ENCODE measurements around the gene EEFSEC. TPM values are rescaled to one million over a fixed set of nuclear protein-coding genes. Genes with fewer than 3 reads are reported as not detected.

Gene EEFSEC
- polyA plus RNA-seq, 1 experiment: 6.8 TPM

GRCh38 chr3:128356822-128357221 lies 203.5 kb downstream of the EEFSEC start:
- POLR2A ChIA-PET: no interaction called here
- TF ChIP-seq CTCF (IDR thresholded peaks at IDR 0.05; ENCODE audit: low read depth, low read length): no peak
- DNase-seq (ENCODE audit: low read depth, low spot score): no peak
- Histone ChIP-seq H3K27me3 (ENCODE audit: control insufficient read depth, insufficient read depth, low read length) (no peaks in the 10 kb centered on the region), H3K9me3 (ENCODE audit: control insufficient read depth, insufficient read depth, low read length) (no peaks in the 10 kb centered on the region), H3K27ac (ENCODE audit: low read depth, low read length) (no peak overlapping the region), H3K4me3 (ENCODE audit: low read depth, low read length) (no peak overlapping the region)
- CTCF ChIA-PET: no interaction called here

- CTCF ChIA-PET: no interaction called here
- POLR2A ChIA-PET: no interaction called here
Measured at GRCh38 chr3:128357538-128357937, 204.3 kb downstream of the EEFSEC start.

GRCh38 chr3:128358156-128358895 lies 205.0 kb downstream of the EEFSEC start:
- Histone ChIP-seq H3K4me3 (ENCODE audit: low read depth, low read length) (no peak overlapping the region), H3K27ac (ENCODE audit: low read depth, low read length) (no peak overlapping the region), H3K9me3 (ENCODE audit: control insufficient read depth, insufficient read depth, low read length) (no peaks in the 10 kb centered on the region), H3K27me3 (ENCODE audit: control insufficient read depth, insufficient read depth, low read length) (no peaks in the 10 kb centered on the region)
- TF ChIP-seq CTCF (IDR thresholded peaks at IDR 0.05; ENCODE audit: low read depth, low read length): no peak
- DNase-seq (ENCODE audit: low read depth, low spot score): no peak
- ChIA-PET POLR2A (no interaction called here), CTCF (interaction anchor here (1.2 kb wide), 1 partner anchor 35 kb away, joined by 3 read pairs; no protein-coding TSS in a partner anchor)

More at GRCh38 chr3:128357538-128357937, 204.3 kb downstream of the EEFSEC start:
- H3K27me3 ChIP-seq (ENCODE audit: control insufficient read depth, insufficient read depth, low read length): no peaks in the 10 kb centered on the region
- no peak for DNase-seq (ENCODE audit: low read depth, low spot score)
- no peaks in the 10 kb centered on the region for H3K9me3 ChIP-seq (ENCODE audit: control insufficient read depth, insufficient read depth, low read length)
- H3K27ac ChIP-seq (ENCODE audit: low read depth, low read length): no peak overlapping the region
- no peak for TF ChIP-seq CTCF (IDR thresholded peaks at IDR 0.05; ENCODE audit: low read depth, low read length)
- H3K4me3 ChIP-seq (ENCODE audit: low read depth, low read length): no peak overlapping the region

GRCh38 chr3:128359060-128359664 lies 205.9 kb downstream of the EEFSEC start:
- no peak overlapping the region for H3K27ac ChIP-seq (ENCODE audit: low read depth, low read length)
- no peak overlapping the region for H3K4me3 ChIP-seq (ENCODE audit: low read depth, low read length)
- TF ChIP-seq CTCF (IDR thresholded peaks at IDR 0.05; ENCODE audit: low read depth, low read length): no peak
- POLR2A ChIA-PET: no interaction called here
- no peak for DNase-seq (ENCODE audit: low read depth, low spot score)
- no peaks in the 10 kb centered on the region for H3K27me3 ChIP-seq (ENCODE audit: control insufficient read depth, insufficient read depth, low read length)
- CTCF ChIA-PET: interaction anchor here (1.2 to 1.7 kb wide), 2 partner anchors 36 to 226 kb away, joined by 3 to 5 read pairs; no protein-coding TSS in a partner anchor
- H3K9me3 ChIP-seq (ENCODE audit: control insufficient read depth, insufficient read depth, low read length): no peaks in the 10 kb centered on the region

All from AG04450 (cell line).